ENCODE data around the gene DPP6.
"Not testable (repeated sequence)": the region's sequence is repeated elsewhere in the genome, so short reads cannot be mapped to it uniquely, and the experiment has no call there.

The DPP6 gene

GRCh38 chr7:154072395-154073181, 20.4 kb downstream of the DPP6 start:
- not testable (repeated sequence) for DNase-seq (ENCODE audit: low read depth, low spot score)

- not testable (repeated sequence) for DNase-seq (ENCODE audit: low read depth, low spot score)
Observed at GRCh38 chr7:154078523-154078922, 26.3 kb downstream of the DPP6 start.

- DNase-seq (ENCODE audit: low read depth, low spot score) = not testable (repeated sequence)
Observed at GRCh38 chr7:154080249-154080648, 28.1 kb downstream of the DPP6 start.

- not testable (repeated sequence) for DNase-seq (ENCODE audit: low read depth, low spot score)
Observed at GRCh38 chr7:154087037-154087725, 35.0 kb downstream of the DPP6 start.

GRCh38 chr7:154092093-154092492, 39.9 kb downstream of the DPP6 start:
- DNase-seq (ENCODE audit: low read depth, low spot score) = not testable (repeated sequence)

GRCh38 chr7:154095201-154095600, 43.0 kb downstream of the DPP6 start:
- not testable (repeated sequence) for DNase-seq (ENCODE audit: low read depth, low spot score)

GRCh38 chr7:154105063-154105462, 52.9 kb downstream of the DPP6 start:
- DNase-seq (ENCODE audit: low read depth, low spot score) = not testable (repeated sequence)

- DNase-seq (ENCODE audit: low read depth, low spot score) = not testable (repeated sequence)
Observed at GRCh38 chr7:154109615-154110014, 57.4 kb downstream of the DPP6 start.

GRCh38 chr7:154113732-154114351, 61.6 kb downstream of the DPP6 start:
- not testable (repeated sequence) for DNase-seq (ENCODE audit: low read depth, low spot score)

- DNase-seq (ENCODE audit: low read depth, low spot score) = not testable (repeated sequence)
Observed at GRCh38 chr7:154117411-154118390, 65.5 kb downstream of the DPP6 start.

GRCh38 chr7:154120825-154121224, 68.6 kb downstream of the DPP6 start:
- not testable (repeated sequence) for DNase-seq (ENCODE audit: low read depth, low spot score)

- DNase-seq (ENCODE audit: low read depth, low spot score) = not testable (repeated sequence)
Observed at GRCh38 chr7:154122720-154123119, 70.5 kb downstream of the DPP6 start.

- not testable (repeated sequence) for DNase-seq (ENCODE audit: low read depth, low spot score)
Observed at GRCh38 chr7:154123397-154123796, 71.2 kb downstream of the DPP6 start.

GRCh38 chr7:154129142-154129541, 76.9 kb downstream of the DPP6 start:
- not testable (repeated sequence) for DNase-seq (ENCODE audit: low read depth, low spot score)

- DNase-seq (ENCODE audit: low read depth, low spot score) = not testable (repeated sequence)
Observed at GRCh38 chr7:154132617-154133016, 80.4 kb downstream of the DPP6 start.

GRCh38 chr7:154133703-154134277, 81.6 kb downstream of the DPP6 start:
- not testable (repeated sequence) for DNase-seq (ENCODE audit: low read depth, low spot score)

- DNase-seq (ENCODE audit: low read depth, low spot score) = not testable (repeated sequence)
Observed at GRCh38 chr7:154134698-154135097, 82.5 kb downstream of the DPP6 start.

GRCh38 chr7:154135646-154136045, 83.4 kb downstream of the DPP6 start:
- DNase-seq (ENCODE audit: low read depth, low spot score) = not testable (repeated sequence)

GRCh38 chr7:154145922-154146706, 93.9 kb downstream of the DPP6 start:
- DNase-seq (ENCODE audit: low read depth, low spot score) = not testable (repeated sequence)

GRCh38 chr7:154146707-154147038, 94.5 kb downstream of the DPP6 start:
- not testable (repeated sequence) for DNase-seq (ENCODE audit: low read depth, low spot score)

Measured in activated naive CD8-positive, alpha-beta T cell treated with anti-CD3 and anti-CD28 coated beads, Interleukin-2, amount 50 U/mL, for 16 hours (primary cell).